Measurements from ENCODE around the gene GNPNAT1. TPM values are rescaled to one million over a fixed set of nuclear protein-coding genes. Genes with fewer than 3 reads are reported as not detected.
A peak's percentile ranks its signal among the peaks of the same experiment; 100 is the strongest.

Gene GNPNAT1
- total RNA-seq, 1 experiment from 2014 or later: 33.9 TPM

DNA sequence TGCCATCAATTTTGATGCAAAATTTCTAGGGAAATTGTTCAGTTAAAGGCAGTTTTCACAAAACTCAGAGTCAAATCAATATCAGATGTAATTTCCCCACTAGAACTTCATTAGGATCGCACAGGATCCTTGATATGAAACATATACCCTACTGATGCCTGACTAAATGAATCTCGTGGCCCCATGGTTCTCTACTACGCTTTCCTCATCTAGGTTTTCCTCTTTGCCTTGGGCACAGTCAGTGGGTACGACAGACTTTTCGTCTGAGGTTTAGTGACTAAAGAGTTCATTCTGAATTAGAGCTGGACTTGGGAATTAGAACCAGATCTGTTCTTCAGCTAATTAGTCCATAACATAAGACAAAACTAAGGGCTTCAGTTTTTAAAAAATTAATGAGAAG is 42.5 kb upstream of the GNPNAT1 start:
- CTCF ChIA-PET: interaction anchor here (0.6 to 1.5 kb wide), 2 partner anchors 1370 to 1514 kb away, joined by 3 to 9 read pairs; no protein-coding TSS in a partner anchor
- peaks cover 49% of the 10 kb centered on the region for H3K4me1 ChIP-seq (ENCODE audit: insufficient read depth, low read length, poor library complexity, severe bottlenecking)
- no peaks in the 10 kb centered on the region for H3K27me3 ChIP-seq (replicated peaks; ENCODE audit: insufficient read depth, low read depth, low read length, poor library complexity)
- H3K4me3 ChIP-seq (ENCODE audit: low read depth, low read length, poor library complexity, severe bottlenecking): no peak overlapping the region
- BruUV-seq (replicated peaks): no TSS peak
- peak overlapping the region; percentile 62 for H3K27ac ChIP-seq (ENCODE audit: low read depth, low read length, poor library complexity, severe bottlenecking)
- no peak for TF ChIP-seq EZH2 (IDR thresholded peaks at IDR 0.05; ENCODE audit: borderline replicate concordance, low read depth, low read length, poor library complexity, severe bottlenecking)
- TF ChIP-seq, protein P1, sequence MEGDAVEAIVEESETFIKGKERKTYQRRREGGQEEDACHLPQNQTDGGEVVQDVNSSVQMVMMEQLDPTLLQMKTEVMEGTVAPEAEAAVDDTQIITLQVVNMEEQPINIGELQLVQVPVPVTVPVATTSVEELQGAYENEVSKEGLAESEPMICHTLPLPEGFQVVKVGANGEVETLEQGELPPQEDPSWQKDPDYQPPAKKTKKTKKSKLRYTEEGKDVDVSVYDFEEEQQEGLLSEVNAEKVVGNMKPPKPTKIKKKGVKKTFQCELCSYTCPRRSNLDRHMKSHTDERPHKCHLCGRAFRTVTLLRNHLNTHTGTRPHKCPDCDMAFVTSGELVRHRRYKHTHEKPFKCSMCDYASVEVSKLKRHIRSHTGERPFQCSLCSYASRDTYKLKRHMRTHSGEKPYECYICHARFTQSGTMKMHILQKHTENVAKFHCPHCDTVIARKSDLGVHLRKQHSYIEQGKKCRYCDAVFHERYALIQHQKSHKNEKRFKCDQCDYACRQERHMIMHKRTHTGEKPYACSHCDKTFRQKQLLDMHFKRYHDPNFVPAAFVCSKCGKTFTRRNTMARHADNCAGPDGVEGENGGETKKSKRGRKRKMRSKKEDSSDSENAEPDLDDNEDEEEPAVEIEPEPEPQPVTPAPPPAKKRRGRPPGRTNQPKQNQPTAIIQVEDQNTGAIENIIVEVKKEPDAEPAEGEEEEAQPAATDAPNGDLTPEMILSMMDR (conservative IDR thresholded peaks at IDR 0.05; ENCODE audit: low read depth, low read length): no peak
- POLR2A ChIA-PET (ENCODE audit: low non-redundant PET): no interaction called here
- DNase-seq (ENCODE audit: low spot score): peak; percentile 41
- H3K9me3 ChIP-seq (ENCODE audit: low read depth, low read length, poor library complexity, severe bottlenecking): no peaks in the 10 kb centered on the region
- intact Hi-C loops (cut with micrococcal nuclease; ENCODE audit: unreplicated experiment): no loop called here
- H3K36me3 ChIP-seq (ENCODE audit: insufficient read depth, low read length, poor library complexity, severe bottlenecking): no peaks in the 10 kb centered on the region

DNA sequence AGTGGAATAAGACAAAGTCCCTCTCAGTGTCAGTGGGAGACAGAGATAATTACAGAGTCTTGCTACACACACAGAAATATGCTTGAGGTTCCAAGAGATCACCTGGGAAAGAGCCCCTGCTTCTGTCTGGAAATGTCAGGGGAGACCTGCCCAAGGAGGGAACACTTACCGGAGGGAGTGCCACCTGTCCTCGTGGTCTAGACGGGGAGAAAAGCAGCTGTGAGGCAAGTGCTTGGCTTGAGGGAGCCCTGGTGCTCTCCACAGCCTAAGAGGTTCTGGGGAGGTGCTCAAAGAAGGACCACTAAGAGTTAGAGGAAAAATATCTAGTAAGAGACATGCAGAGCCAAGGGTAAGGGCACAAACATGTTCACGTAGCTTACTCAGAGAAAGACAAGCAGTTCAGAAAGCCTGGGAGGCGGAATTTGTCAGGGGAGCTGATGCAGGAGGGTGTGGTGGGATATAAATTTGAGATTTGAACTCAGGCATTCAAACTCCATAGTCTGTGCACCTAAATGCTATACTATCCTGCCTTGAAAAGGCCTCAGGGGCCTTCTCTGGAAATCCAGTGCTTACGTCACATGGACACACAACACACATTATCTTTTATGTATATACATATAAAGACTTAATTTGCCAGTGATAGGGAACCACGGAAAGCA is 38.2 kb upstream of the GNPNAT1 start:
- no peaks in the 10 kb centered on the region for H3K36me3 ChIP-seq (ENCODE audit: insufficient read depth, low read length, poor library complexity, severe bottlenecking)
- no peaks in the 10 kb centered on the region for H3K9me3 ChIP-seq (ENCODE audit: low read depth, low read length, poor library complexity, severe bottlenecking)
- H3K4me3 ChIP-seq (ENCODE audit: low read depth, low read length, poor library complexity, severe bottlenecking): no peak overlapping the region
- peaks cover 32% of the 10 kb centered on the region for H3K4me1 ChIP-seq (ENCODE audit: insufficient read depth, low read length, poor library complexity, severe bottlenecking)
- POLR2A ChIA-PET (ENCODE audit: low non-redundant PET): no interaction called here
- no peaks in the 10 kb centered on the region for H3K27me3 ChIP-seq (replicated peaks; ENCODE audit: insufficient read depth, low read depth, low read length, poor library complexity)
- H3K27ac ChIP-seq (ENCODE audit: low read depth, low read length, poor library complexity, severe bottlenecking): no peak overlapping the region
- no peak for DNase-seq (ENCODE audit: low spot score)
- intact Hi-C loops (cut with micrococcal nuclease; ENCODE audit: unreplicated experiment): loop anchor here (2.0 to 5.0 kb wide), 2 partner anchors 121 to 478 kb away; partner anchors contain the start of gene FERMT2
- BruUV-seq (replicated peaks): no TSS peak
- CTCF ChIA-PET: no interaction called here
- TF ChIP-seq, protein P1 (conservative IDR thresholded peaks at IDR 0.05; ENCODE audit: low read depth, low read length): no peak
- TF ChIP-seq EZH2 (IDR thresholded peaks at IDR 0.05; ENCODE audit: borderline replicate concordance, low read depth, low read length, poor library complexity, severe bottlenecking): no peak

DNA sequence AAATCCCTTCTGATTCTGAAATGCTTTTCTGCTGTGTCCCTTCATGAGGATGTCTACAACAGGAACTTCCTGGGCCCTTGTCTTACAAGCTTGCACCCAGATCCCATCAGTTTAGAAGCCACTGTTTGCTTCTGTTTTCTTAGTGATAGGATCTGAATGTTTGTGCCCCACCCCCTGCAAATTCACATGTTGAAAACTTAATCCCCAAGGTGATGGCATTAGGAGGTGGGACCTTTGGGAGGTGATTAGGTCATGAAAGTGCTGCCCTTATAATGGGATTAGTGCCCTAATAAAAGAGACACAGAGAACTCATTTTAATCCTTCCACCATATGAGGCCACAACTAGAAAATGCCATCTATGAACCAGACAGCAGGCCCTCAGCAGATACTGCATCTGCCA is 36.0 kb upstream of the GNPNAT1 start:
- Histone ChIP-seq H3K4me1 (ENCODE audit: insufficient read depth, low read length, poor library complexity, severe bottlenecking) (peaks cover 29% of the 10 kb centered on the region), H3K36me3 (ENCODE audit: insufficient read depth, low read length, poor library complexity, severe bottlenecking) (no peaks in the 10 kb centered on the region), H3K27ac (ENCODE audit: low read depth, low read length, poor library complexity, severe bottlenecking) (no peak overlapping the region), H3K27me3 (replicated peaks; ENCODE audit: insufficient read depth, low read depth, low read length, poor library complexity) (no peaks in the 10 kb centered on the region), H3K9me3 (ENCODE audit: low read depth, low read length, poor library complexity, severe bottlenecking) (no peaks in the 10 kb centered on the region), H3K4me3 (ENCODE audit: low read depth, low read length, poor library complexity, severe bottlenecking) (no peak overlapping the region)
- TF ChIP-seq, protein P1 (conservative IDR thresholded peaks at IDR 0.05; ENCODE audit: low read depth, low read length): no peak
- TF ChIP-seq EZH2 (IDR thresholded peaks at IDR 0.05; ENCODE audit: borderline replicate concordance, low read depth, low read length, poor library complexity, severe bottlenecking): no peak
- CTCF ChIA-PET: no interaction called here
- DNase-seq (ENCODE audit: low spot score): no peak
- BruUV-seq (replicated peaks): no TSS peak
- intact Hi-C loops (cut with micrococcal nuclease; ENCODE audit: unreplicated experiment): loop anchor here (5.0 kb wide), 1 partner anchor 480 kb away; no protein-coding TSS in a partner anchor
- POLR2A ChIA-PET (ENCODE audit: low non-redundant PET): no interaction called here

Measured in A673 (cell line).